H1 (cell line): ENCODE data around the gene DYSF. TPM values are rescaled to one million over a fixed set of nuclear protein-coding genes. Genes with fewer than 3 reads are reported as not detected.

Experiments
- CTCF ChIA-PET: fragments of 300-600 bp; sonication (Branson Sonifier 250); formaldehyde crosslinking; loops from one replicate; lab custom pipeline; 2021; ENCODE audit not compliant: partially characterized antibody; lab: Charles Lee
- POLR2A ChIA-PET: fragments of 300-600 bp; sonication (Branson Sonifier 250); formaldehyde crosslinking; loops from one replicate; lab custom pipeline; 2021; ENCODE audit warnings: inconsistent platforms; ENCODE audit not compliant: partially characterized antibody; lab: Charles Lee
- DNase-seq, 2 experiments: peaks; one replicate each; pipeline versions ENCODE4 v3.0.0 to v3.0.0-alpha.2; 2010 to 2022; ENCODE audit warnings: low spot score in 2 of 2, low read depth in 1 of 2, mixed read lengths in 1 of 2
- FAIRE-seq: peaks from 2 replicates; lab custom pipeline; 2011; peaks lifted over from hg19 to GRCh38; lab: Jason Lieb, UNC
- H2AFZ ChIP-seq: 2 replicates; pipeline ENCODE4 v1.8.1; 2012; ENCODE audit warnings: low read length, inconsistent platforms
- H2AK5ac ChIP-seq: 2 replicates; pipeline ENCODE4 v1.6.1; 2013; ENCODE audit warnings: low read depth, low read length
- H2BK120ac ChIP-seq: replicated peaks from 2 replicates; pipeline ENCODE3; 2013; ENCODE audit warnings: low read depth, low read length, inconsistent platforms
- H2BK12ac ChIP-seq: 2 replicates; pipeline ENCODE4 v1.6.1; 2013; ENCODE audit warnings: low read depth, low read length
- H2BK15ac ChIP-seq: 2 replicates; pipeline ENCODE4 v1.6.1; 2013; ENCODE audit warnings: low read length
- H2BK20ac ChIP-seq: 2 replicates; pipeline ENCODE4 v1.6.1; 2013; ENCODE audit warnings: low read length
- H2BK5ac ChIP-seq: 2 replicates; pipeline ENCODE4 v1.6.1; 2013; ENCODE audit warnings: low read depth, low read length
- H3K14ac ChIP-seq: 2 replicates; pipeline ENCODE4 v1.6.1; 2013; ENCODE audit warnings: inconsistent platforms; ENCODE audit not compliant: insufficient read length
- H3K18ac ChIP-seq: 2 replicates; pipeline ENCODE4 v1.6.1; 2013; ENCODE audit warnings: low read length; ENCODE audit errors: extremely low read depth
- H3K23ac ChIP-seq: 2 replicates; pipeline ENCODE4 v1.6.1; 2013; ENCODE audit warnings: inconsistent platforms; ENCODE audit not compliant: insufficient read length
- H3K23me2 ChIP-seq: 2 replicates; pipeline ENCODE4 v1.6.1; 2013; ENCODE audit warnings: low read depth, low read length
- H3K27ac ChIP-seq: 2 replicates; pipeline ENCODE4 v1.6.1; 2011; ENCODE audit warnings: low read depth, low read length, inconsistent platforms
- H3K27me3 ChIP-seq, 4 experiments: replicated peaks in 1 of 4; 1 replicate in 1 of 4; 2 replicates in 3 of 4; pipeline versions ENCODE4 v1.6.1 to v1.8.1; 2011 to 2013; ENCODE audit warnings: low read length in 3 of 4, mild to moderate bottlenecking in 3 of 4, inconsistent platforms in 2 of 4, mixed read lengths in 2 of 4, moderate library complexity in 1 of 4; ENCODE audit not compliant: control insufficient read depth in 3 of 4, insufficient read depth in 3 of 4; ENCODE audit errors: extremely low read depth in 1 of 4
- H3K36me3 ChIP-seq, 4 experiments: 2 replicates each; pipeline versions ENCODE4 v1.6.1 to v1.8.1; 2011 to 2013; ENCODE audit warnings: mild to moderate bottlenecking in 4 of 4, low read length in 3 of 4, moderate library complexity in 2 of 4, control low read depth in 1 of 4, inconsistent platforms in 1 of 4; ENCODE audit not compliant: insufficient read depth in 4 of 4, control insufficient read depth in 2 of 4
- H3K4ac ChIP-seq: replicated peaks from 2 replicates; pipeline ENCODE3; 2013; ENCODE audit warnings: low read length, low read depth, mixed read lengths, inconsistent platforms; ENCODE audit not compliant: insufficient read length
- H3K4me1 ChIP-seq, 4 experiments: replicated peaks in 1 of 4; 1 replicate in 1 of 4; 2 replicates in 3 of 4; pipeline versions ENCODE4 v1.6.1 to v1.8.1; 2011 to 2013; ENCODE audit warnings: low read length in 3 of 4, inconsistent platforms in 2 of 4, mixed read lengths in 1 of 4; ENCODE audit not compliant: insufficient read depth in 4 of 4, control insufficient read depth in 3 of 4
- H3K4me2 ChIP-seq, 2 experiments: 2 replicates each; pipeline versions ENCODE4 v1.6.1 to v1.8.1; 2011 to 2013; ENCODE audit warnings: low read depth in 2 of 2, low read length in 2 of 2, control low read depth in 1 of 2, inconsistent platforms in 1 of 2, mild to moderate bottlenecking in 1 of 2; ENCODE audit not compliant: insufficient read depth in 1 of 2
- H3K4me3 ChIP-seq, 4 experiments: fragments of 200-600, 300-600 bp in 1 of 4; sonication (generic), shearing (Covaris generic), sonication (Bioruptor Twin) in 1 of 4; 2 replicates each; pipeline versions ENCODE4 v1.5.1 to v1.8.1; 2011 to 2016; ENCODE audit warnings: low read length in 4 of 4, low read depth in 3 of 4, control low read depth in 2 of 4, inconsistent platforms in 2 of 4, mild to moderate bottlenecking in 2 of 4, mixed read lengths in 1 of 4, moderate library complexity in 1 of 4; ENCODE audit not compliant: insufficient read depth in 2 of 4; ENCODE audit errors: extremely low read depth in 1 of 4
- H3K56ac ChIP-seq: replicated peaks from 2 replicates; pipeline ENCODE3; 2013; ENCODE audit warnings: low read depth, mild to moderate bottlenecking, mixed read lengths, low read length, inconsistent platforms; ENCODE audit not compliant: insufficient read length
- H3K79me1 ChIP-seq: 2 replicates; pipeline ENCODE4 v1.6.1; 2013; ENCODE audit warnings: low read depth, low read length, control low read depth
- H3K79me2 ChIP-seq, 2 experiments: 2 replicates each; pipeline versions ENCODE4 v1.6.1 to v1.8.1; 2012 to 2013; ENCODE audit warnings: low read length in 2 of 2, mild to moderate bottlenecking in 2 of 2, inconsistent platforms in 1 of 2; ENCODE audit not compliant: insufficient read depth in 2 of 2, control insufficient read depth in 1 of 2
- H3K9ac ChIP-seq, 4 experiments: replicated peaks in 1 of 4; 1 replicate in 1 of 4; 2 replicates in 3 of 4; pipeline versions ENCODE4 v1.6.1 to v1.8.1; 2011 to 2013; ENCODE audit warnings: low read depth in 3 of 4, low read length in 3 of 4, control low read depth in 2 of 4, mild to moderate bottlenecking in 2 of 4, moderate library complexity in 2 of 4, inconsistent platforms in 1 of 4; ENCODE audit errors: extremely low read depth in 1 of 4
- H3K9me3 ChIP-seq, 2 experiments: 2 replicates each; pipeline versions ENCODE4 v1.6.1 to v1.8.1; 2012 to 2013; ENCODE audit warnings: mild to moderate bottlenecking in 2 of 2, moderate library complexity in 2 of 2, control low read depth in 1 of 2, inconsistent platforms in 1 of 2, low read depth in 1 of 2, low read length in 1 of 2, mixed read lengths in 1 of 2; ENCODE audit not compliant: insufficient read depth in 2 of 2
- H4K20me1 ChIP-seq, 2 experiments: replicated peaks in 1 of 2; 2 replicates each; pipeline versions ENCODE3 to v1.8.1; 2011 to 2013; ENCODE audit warnings: inconsistent platforms in 2 of 2, low read length in 2 of 2, mild to moderate bottlenecking in 1 of 2; ENCODE audit not compliant: insufficient read depth in 2 of 2, control insufficient read depth in 1 of 2
- H4K5ac ChIP-seq: 2 replicates; pipeline ENCODE4 v1.6.1; 2013; ENCODE audit warnings: low read length, low read depth, mixed read lengths, inconsistent platforms; ENCODE audit not compliant: insufficient read length
- H4K8ac ChIP-seq: 2 replicates; pipeline ENCODE4 v1.8.0; 2013; ENCODE audit warnings: mild to moderate bottlenecking, moderate library complexity, low read length, inconsistent platforms; ENCODE audit not compliant: insufficient read depth; ENCODE audit errors: extremely low read depth
- H4K91ac ChIP-seq: replicated peaks from 2 replicates; pipeline ENCODE3; 2013; ENCODE audit warnings: low read length, mixed read lengths, inconsistent platforms; ENCODE audit not compliant: insufficient read length
- CBX5 ChIP-seq: fragments of 300-800, 300-1000 bp; sonication (generic); IDR thresholded peaks from 2 replicates; pipeline ENCODE4 v1.7.1; 2016; ENCODE audit warnings: antibody characterized with exemption, low read length, low read depth
- CHD1 ChIP-seq: IDR thresholded peaks from 2 replicates; pipeline ENCODE4 v1.6.1; 2012; ENCODE audit warnings: low read depth, low read length, improper control_type of control experiment
- EP300 ChIP-seq, 2 experiments: IDR thresholded peaks; 1 replicate in 1 of 2; 2 replicates in 1 of 2; pipeline ENCODE4 v1.6.1; 2011 to 2012; ENCODE audit warnings: low read depth in 2 of 2, low read length in 2 of 2, mild to moderate bottlenecking in 2 of 2, borderline replicate concordance in 1 of 2, inconsistent platforms in 1 of 2, moderate library complexity in 1 of 2
- EZH2 ChIP-seq: fragments of 200-600 bp; sonication (generic); IDR thresholded peaks from 2 replicates; pipeline ENCODE4 v1.7.1; 2012; ENCODE audit warnings: low read depth, mild to moderate bottlenecking, moderate library complexity, low read length, inconsistent platforms; ENCODE audit not compliant: severe bottlenecking
- GTF2F1 ChIP-seq: IDR thresholded peaks from 2 replicates; pipeline ENCODE4 v1.6.1; 2012; ENCODE audit warnings: low read depth, low read length, improper control_type of control experiment, borderline replicate concordance
- NANOG ChIP-seq: IDR thresholded peaks from 2 replicates; pipeline ENCODE4 v1.6.1; 2011; ENCODE audit warnings: low read length, low read depth, mild to moderate bottlenecking, inconsistent platforms; ENCODE audit not compliant: insufficient read depth, poor library complexity, severe bottlenecking
- PHF8 ChIP-seq: fragments of 200-600 bp; sonication (generic); conservative IDR thresholded peaks from 2 replicates; pipeline ENCODE4 v1.7.1; 2012; ENCODE audit warnings: low read depth, mild to moderate bottlenecking, inconsistent platforms, low read length, moderate library complexity
- RXRA ChIP-seq: IDR thresholded peaks from 2 replicates; pipeline ENCODE4 v1.6.1; 2011; ENCODE audit warnings: low read depth, mild to moderate bottlenecking, low read length, moderate library complexity; ENCODE audit not compliant: insufficient read depth
- TAF1 ChIP-seq: IDR thresholded peaks from 2 replicates; pipeline ENCODE4 v1.6.1; 2011; ENCODE audit warnings: mild to moderate bottlenecking, low read depth, low read length
- WGBS, 2 experiments: shearing (Covaris generic) in 1 of 2; methylation state at CpG; one replicate each; pipeline versions ENCODE4 v1.1.6 to v1.1.7; 2013 to 2015; ENCODE audit warnings: low lambda C conversion rate in 2 of 2, mixed read lengths in 2 of 2, inconsistent platforms in 1 of 2, low coverage in 1 of 2, missing lambda C conversion rate in 1 of 2; ENCODE audit not compliant: insufficient replicate concordance in 2 of 2, insufficient coverage in 1 of 2, insufficient read length in 1 of 2; ENCODE audit errors: extremely low coverage in 1 of 2, missing lambda C conversion rate in 1 of 2; 5-methylcytosine and 5-hydroxymethylcytosine counted together
- polyA plus RNA-seq, 7 experiments: library from polyadenylated mRNA; depleted of rRNA in 3 of 7; stranded (reverse) in 5 of 7; unstranded in 2 of 7; fragments of >200 nt in 5 of 7; fragments of 200-250 nt in 2 of 7; gene quantifications; 1 replicate in 5 of 7; 2 replicates in 1 of 7; 4 replicates in 1 of 7; pipeline versions ENCODE4 v1.2.1 to v1.2.3, GENCODE V29; 2011 to 2013; ENCODE audit warnings: missing spikeins in 2 of 7, mixed read lengths in 2 of 7
- total RNA-seq: library from RNA; stranded (reverse); fragmentation: NEBNext Ultra II Directional; extraction: Animal tissue kit (Norgen Biotek cat#: 25700); gene quantifications from 2 replicates; pipeline ENCODE4 v1.2.1, GENCODE V29; 2021

Gene DYSF
- total and polyA plus RNA-seq, 2 of the 8 experiments (the other 6 are each of a cell fraction or from before 2014, with no cell fraction given), result 5.8 to 7.1 TPM

DNA sequence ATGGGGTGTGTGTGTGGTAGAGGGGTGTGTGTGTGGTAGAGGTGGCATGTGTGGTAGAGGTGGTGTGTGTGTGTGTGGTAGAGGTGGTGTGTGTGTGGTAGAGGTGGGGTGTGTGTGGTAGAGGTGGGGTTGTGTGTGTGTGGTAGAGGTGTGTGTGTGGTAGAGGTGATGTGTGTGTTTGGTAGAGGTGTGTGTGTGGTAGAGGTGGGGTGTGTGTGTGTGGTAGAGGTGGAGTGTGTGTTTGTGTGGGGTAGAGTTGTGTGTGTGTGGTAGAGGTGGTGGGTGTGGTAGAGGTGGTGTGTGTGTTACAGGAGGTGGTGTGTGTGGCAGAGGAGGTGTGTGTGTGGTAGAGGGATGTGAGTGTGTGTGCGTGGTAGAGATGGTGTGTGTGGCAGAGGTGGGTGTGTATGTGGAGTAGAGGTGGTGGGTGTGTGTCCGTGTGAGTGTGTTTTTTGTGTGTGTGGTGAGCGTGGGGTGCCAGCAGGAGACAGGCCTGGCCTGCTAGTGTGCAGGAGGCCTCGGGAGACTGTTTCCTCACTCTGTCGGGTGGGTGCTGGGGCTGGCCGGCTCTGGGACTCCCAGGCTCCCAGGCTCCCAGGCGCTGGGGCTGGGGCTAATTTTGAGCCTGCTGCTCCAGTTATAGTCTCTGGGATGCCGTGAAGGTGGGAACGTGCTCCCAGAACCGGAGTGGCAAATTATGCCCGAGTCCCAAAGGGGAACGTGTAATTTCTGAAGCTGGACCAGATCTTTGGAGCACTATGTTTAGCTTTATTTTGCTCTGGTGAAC, 165.2 kb downstream of the DYSF start:
- Histone ChIP-seq H2BK20ac (peak overlapping the region; percentile 66; the same call in 1 of the 2 replicates), H3K27ac (no peak overlapping the region), H4K5ac (no peak overlapping the region), H2BK5ac (peak overlapping the region; percentile 5), H3K36me3 (no peaks in the 10 kb centered on the region), H3K79me2 (no peaks in the 10 kb centered on the region), H3K23ac (no peak overlapping the region), H3K23me2 (peaks cover 13% of the 10 kb centered on the region; the same call in 1 of the 2 replicates), H2AK5ac (peak overlapping the region; percentile 98; the same call in 1 of the 2 replicates), H2BK120ac (no peak overlapping the region), H3K4ac (peak overlapping the region; percentile 44), H2AFZ (no peak overlapping the region), H2BK15ac (no peak overlapping the region), H3K18ac (no peak overlapping the region), H3K14ac (no peak overlapping the region), H3K56ac (peak overlapping the region; percentile 97), H4K8ac (peak overlapping the region; percentile 54), H3K4me3 (no peak overlapping the region), H2BK12ac (no peak overlapping the region; the same call in 1 of the 2 replicates), H3K4me1 (no peaks in the 10 kb centered on the region), H3K79me1 (no peaks in the 10 kb centered on the region), H4K20me1 (peaks cover 0 to 4% of the 10 kb centered on the region in 2 experiments), H4K91ac (peak overlapping the region; percentile 81), H3K27me3 (no peaks in the 10 kb centered on the region; a peak in 1 of 7 replicates), H3K4me2 (no peak overlapping the region), H3K9ac (no peak overlapping the region; a peak in 1 of 7 replicates), H3K9me3 (no peaks in the 10 kb centered on the region)
- CTCF ChIA-PET, result interaction anchor here (0.9 to 1.1 kb wide), 3 partner anchors 178 to 343 kb away, joined by 3 read pairs; no protein-coding TSS in a partner anchor
- TF ChIP-seq CBX5 (no peak), EP300 (IDR thresholded peaks at IDR 0.05; ENCODE audit: borderline replicate concordance in 1 of 2, low read depth in 2 of 2, low read length in 2 of 2) (no peak), CHD1 (no peak), TAF1 (no peak), NANOG (no peak), GTF2F1 (no peak), RXRA (no peak), EZH2 (no peak), PHF8 (no peak)
- POLR2A ChIA-PET, result interaction anchor here (0.6 kb wide), 1 partner anchor 210 kb away, joined by 3 read pairs; no protein-coding TSS in a partner anchor
- peak; percentile 48 for FAIRE-seq
- DNase-seq, result peak in 1 of 2 experiments; percentile 46
- 82 to 100% methylated on average over 1 to 12 of the region's 12 CpGs for WGBS, 2 experiments
